OCI-LY7 (cell line): ENCODE data around the gene ADCY9.

Experiments used
- CTCF ChIP-seq: fragments of 200-600 bp; sonication (generic); conservative IDR thresholded peaks from 2 replicates; pipeline ENCODE4 v1.5.1; 2014; ENCODE audit warnings: mild to moderate bottlenecking, antibody characterized with exemption, low read length, moderate library complexity, mixed read lengths
- EZH2phosphoT487 ChIP-seq: fragments of 200-600 bp; sonication (generic); IDR thresholded peaks from 2 replicates; pipeline ENCODE4 v1.6.1; 2018; ENCODE audit warnings: low read depth, borderline replicate concordance, mild to moderate bottlenecking, mixed run types, antibody characterized with exemption, low read length, moderate library complexity, mixed read lengths

GRCh38 chr16:4019371-4019791, 96.9 kb downstream of the ADCY9 start:
- TF ChIP-seq CTCF (no peak), EZH2phosphoT487 (no peak)
